Islet precursor cell (in vitro differentiated cells): ENCODE results near the gene ITGA5.
A peak's percentile ranks its signal among the peaks of the same experiment; 100 is the strongest.

ENCODE experiments used
- DNase-seq: peaks from one replicate; pipeline ENCODE4 v3.0.0-alpha.2; 2018

The ITGA5 gene

GRCh38 chr12:54388237-54389133, 30.6 kb downstream of the ITGA5 start:
- DNase-seq: peak; percentile 92

- no peak for DNase-seq
Observed at GRCh38 chr12:54387114-54387467, 32.0 kb downstream of the ITGA5 start.

DNA sequence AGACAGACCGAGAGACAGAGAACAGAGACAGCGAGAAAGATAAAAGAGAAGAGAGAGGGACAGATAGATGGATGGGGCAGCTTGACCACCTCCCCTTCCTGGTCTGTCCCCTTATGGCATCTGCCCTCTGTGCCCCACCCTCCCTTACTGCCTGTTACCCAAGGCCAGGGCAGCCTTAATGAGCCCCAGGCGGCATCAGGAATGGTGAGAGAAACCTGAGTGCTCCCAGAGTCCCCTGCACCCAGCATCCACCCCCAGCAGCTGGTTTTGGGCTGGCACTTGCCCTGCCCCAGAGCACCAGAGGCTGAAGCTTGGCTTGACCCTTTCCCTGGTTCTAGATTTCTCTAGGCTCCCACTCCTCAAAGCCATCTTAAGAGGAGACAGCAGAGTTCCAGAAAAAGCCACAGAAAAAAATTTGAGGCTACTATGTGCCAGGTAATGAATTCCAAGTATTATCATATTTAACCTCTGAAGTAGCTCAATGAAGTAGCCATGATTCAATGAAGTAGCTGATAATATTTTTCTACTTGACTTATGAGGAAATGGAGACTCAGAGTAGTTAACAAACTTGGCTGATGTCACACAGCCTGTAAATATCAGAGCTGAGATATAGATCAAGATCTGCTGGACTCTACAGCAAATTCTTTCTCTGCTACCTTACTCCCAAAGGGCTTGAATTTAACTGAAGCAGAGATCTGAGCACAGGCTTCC, 32.5 kb downstream of the ITGA5 start:
- DNase-seq: no peak

DNA sequence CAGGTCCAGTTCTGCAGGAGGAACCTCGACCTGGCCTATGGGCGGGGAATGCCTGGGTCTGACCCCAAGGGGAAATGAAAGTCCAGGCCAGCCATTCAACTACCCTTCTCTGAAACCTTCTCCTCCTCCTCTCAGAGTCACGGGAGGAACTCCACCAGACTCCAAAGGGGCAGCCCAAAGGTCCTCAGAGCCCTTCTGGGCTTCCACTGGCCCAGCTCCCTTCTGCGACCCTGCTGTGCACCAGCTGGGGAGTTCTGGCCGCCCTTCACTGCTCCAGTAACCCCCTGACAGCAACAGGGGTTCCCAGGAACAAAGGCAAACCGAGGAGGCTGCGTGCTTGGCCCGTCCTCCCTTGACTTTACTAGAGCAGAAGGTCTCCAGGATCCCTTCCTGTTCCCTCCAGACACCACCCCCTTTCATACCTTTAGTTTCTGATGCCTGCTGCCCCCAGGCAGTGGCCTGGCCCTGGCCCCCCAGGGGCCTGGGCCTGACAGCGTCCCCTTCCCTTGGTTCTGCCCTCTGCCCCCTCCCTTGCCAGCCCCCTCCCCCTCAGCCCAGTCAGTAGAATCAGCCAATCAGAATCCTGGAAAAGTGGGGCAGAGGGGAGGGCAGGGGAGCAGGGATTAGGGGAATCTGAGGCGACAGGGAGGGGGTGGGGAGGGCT, 33.7 kb downstream of the ITGA5 start:
- DNase-seq: no peak

GRCh38 chr12:54384591-54385041, 34.5 kb downstream of the ITGA5 start, which contains the start of gene ZNF385A:
ZNF385A (minus strand) TSS chr12:54384733; CDS start chr12:54384514, 219 bp downstream.
- no peak for DNase-seq

DNA sequence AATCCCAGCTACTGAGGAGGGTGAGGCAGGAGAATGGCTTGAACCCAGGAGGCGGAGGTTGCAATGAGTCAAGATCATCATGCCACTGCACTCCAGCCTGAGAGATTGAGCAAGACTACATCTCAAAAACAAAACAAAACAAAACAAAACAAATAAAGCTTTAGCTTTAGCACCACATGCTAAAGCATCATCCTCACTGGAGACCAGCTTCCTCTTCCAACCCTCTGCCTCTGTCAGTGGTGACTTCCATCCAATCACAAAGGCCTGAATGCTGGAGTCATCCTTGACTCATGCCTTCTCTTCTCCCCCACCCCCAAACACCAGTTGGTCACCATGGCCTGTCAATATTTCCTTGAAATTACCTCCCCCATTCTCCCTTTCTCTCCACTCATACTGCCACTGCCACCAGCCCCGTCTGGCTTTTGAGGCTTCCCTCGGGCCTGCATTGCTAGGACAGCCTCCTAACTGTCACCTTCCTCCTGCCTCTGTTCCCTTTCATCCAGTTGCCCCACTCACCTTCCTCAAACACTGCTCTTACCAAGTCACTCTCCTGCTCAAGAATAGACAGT, 35.9 kb downstream of the ITGA5 start:
- no peak for DNase-seq

GRCh38 chr12:54381136-54381535, 37.9 kb downstream of the ITGA5 start:
- DNase-seq: no peak

- DNase-seq: peak; percentile 98
Observed at GRCh38 chr12:54379398-54380201, 39.5 kb downstream of the ITGA5 start.

DNA sequence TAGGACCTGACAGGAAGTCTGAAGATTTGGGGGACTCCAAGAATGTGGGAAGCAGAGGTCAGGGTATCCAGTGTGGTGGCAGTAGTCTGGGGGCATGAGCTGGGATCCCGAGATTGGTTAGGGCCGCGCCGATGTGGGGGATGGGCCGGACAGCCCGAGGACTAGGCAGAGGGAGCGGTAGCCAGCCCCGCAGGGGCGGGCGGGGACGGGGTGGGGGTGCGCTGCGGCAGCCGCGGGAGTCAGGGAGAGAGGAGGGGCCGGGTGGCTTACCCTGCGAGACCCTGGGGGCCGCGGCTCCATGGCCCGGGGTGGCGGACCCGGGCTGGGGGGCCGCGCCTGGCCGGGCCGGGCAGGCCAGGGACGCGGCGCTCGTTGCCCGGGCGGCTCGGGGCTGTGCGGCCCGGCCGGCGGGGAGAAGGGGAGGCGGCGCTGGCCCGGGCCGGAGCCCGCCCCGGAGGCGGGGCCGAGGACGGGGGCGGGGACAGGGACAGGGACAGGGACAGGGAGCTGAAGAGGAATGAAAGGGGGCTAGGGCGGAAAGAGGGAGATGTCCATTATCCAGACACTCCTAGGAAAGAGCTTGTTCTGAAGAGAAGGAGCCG, 40.2 kb downstream of the ITGA5 start:
- DNase-seq: peak; percentile 94

DNA sequence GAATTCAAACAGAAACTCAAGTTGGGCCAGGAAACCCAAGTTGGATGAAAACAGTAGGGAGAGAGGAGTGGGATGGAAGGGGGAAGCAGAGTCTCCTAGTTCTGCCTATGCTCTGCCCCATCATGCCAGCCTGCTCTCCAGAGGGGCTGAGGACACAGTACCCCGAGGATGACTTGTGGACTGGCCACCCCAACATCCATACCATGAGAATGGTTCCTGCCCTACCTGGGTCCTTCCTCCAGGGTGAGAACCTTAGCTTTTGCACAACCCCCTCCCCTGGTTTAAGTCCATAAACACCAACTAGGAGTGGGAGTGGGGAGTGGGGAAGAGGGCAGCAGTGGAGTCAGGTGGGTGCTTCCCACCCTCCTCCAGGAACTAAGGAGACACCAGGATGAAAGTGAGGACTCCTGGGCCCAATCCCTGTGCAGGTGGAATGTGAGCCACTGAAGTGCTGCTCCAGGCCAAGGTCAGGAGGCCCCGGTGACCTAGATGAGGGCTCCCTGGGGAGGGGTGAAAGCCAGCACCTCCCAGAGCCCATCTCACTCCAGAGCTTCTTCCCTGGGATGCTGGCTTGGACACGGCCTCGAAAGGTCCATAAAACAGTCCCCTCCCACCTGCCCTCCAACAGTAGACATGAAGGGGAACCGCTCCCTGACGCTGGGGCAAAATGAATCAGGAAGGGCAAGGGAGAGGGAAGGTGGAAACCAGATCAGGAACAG, 41.1 kb downstream of the ITGA5 start:
- no peak for DNase-seq

GRCh38 chr12:54377007-54377406, 42.1 kb downstream of the ITGA5 start:
- no peak for DNase-seq

DNA sequence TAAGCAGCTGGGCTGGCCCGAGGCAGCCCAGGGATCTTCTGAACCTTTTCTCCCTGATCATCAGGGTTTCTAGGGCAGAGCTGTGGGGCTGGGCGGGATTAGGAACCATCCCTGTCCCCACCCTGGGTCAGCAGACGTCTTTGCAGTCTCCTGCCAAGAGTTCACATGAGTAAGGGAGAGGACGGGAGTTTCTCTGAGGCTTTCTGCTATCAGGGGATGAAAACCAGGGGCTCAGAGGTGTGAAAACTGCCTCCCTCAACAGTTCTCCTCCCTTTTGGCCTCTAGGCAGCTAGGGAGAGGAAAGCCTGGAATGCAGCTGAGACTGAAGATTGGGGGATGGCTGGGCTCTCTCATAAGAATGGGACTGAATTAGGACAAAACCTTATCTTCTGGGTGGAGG, 42.5 kb downstream of the ITGA5 start:
- no peak for DNase-seq

- DNase-seq: no peak
Observed at GRCh38 chr12:54375259-54375579, 43.8 kb downstream of the ITGA5 start.

- DNase-seq: no peak
Observed at GRCh38 chr12:54374562-54375258, 44.4 kb downstream of the ITGA5 start.

GRCh38 chr12:54373649-54374561, 45.2 kb downstream of the ITGA5 start:
- no peak for DNase-seq

DNA sequence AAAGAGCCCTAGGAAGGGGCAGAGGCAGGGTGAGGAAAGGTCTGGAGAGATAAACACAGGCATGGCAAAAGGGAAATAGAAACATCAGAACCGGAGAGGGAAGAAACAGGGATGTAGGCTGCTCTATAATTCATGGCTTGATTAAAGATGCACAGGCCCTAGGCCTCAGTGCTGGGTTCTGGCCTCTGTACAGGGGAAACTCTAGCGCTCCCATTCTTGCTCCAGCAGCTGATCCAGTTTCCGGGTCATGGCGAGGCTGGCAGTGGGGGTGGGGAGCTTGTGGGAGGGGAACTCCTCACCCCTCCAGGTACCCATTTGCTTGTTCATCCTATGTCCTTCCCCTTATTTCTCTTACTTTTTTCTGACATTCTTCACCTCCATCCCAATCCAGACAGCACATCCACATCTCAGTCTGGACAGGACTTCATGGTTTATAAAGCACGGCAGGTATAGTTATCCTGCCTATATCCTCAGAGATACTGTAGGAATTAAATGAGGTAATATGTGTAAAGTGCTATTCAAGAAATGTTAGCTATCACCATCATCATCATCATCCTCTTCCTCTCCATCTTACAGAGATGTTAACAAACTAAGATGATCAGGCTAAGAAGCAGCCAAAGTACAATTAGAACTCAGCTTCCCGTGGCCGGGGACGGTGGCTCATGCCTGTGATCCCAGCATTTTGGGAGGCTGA, 46.8 kb downstream of the ITGA5 start:
- DNase-seq: no peak

GRCh38 chr12:54371328-54372112, 47.5 kb downstream of the ITGA5 start:
- DNase-seq: no peak

DNA sequence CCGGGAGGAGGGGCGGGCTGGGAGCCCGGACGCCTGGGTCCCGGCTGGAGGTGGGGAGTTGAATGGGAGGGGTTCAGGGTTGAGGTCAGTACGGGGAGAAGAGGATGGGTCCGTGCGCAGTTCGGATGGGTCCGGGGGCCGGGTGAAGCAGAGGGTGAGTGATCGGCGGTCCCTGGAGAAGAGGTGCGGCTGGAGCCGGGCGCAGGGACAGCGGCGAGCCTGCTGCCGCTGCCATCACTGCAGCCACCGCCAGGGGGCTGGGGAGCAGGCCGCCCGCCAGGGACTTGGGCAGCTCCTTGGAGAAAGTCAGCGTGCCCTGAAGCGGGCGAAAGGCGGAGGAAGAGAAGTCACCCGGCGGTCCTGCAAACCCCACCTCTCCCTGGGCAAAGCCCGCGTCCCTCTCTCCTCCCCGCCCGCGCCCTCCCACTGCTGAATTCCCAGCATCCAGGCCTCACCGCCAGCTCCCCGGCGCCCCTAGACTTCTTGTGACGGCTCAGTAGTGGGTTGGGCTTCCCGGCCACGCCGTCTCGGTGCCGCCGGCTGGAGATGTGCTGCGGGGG, 48.8 kb downstream of the ITGA5 start:
- peak; percentile 96 for DNase-seq
